GM19238 (cell line): Measurements from ENCODE around the gene JAK3.

Experiments used
- DNase-seq: peaks from one replicate; pipeline ENCODE4 v3.0.0; 2011; ENCODE audit warnings: low spot score; ENCODE audit not compliant: insufficient read length

Gene JAK3

GRCh38 chr19:17866312-17866963 lies 18.7 kb upstream of the JAK3 start:
- DNase-seq, result no peak

- DNase-seq, result no peak
Observed at GRCh38 chr19:17865364-17866311, 17.9 kb upstream of the JAK3 start.

GRCh38 chr19:17863520-17864182 lies 15.9 kb upstream of the JAK3 start:
- DNase-seq, result no peak

GRCh38 chr19:17862711-17863519 lies 15.1 kb upstream of the JAK3 start:
- no peak for DNase-seq

GRCh38 chr19:17861542-17862402 lies 14.0 kb upstream of the JAK3 start:
- no peak for DNase-seq

- no peak for DNase-seq
Observed at GRCh38 chr19:17860993-17861360, 13.2 kb upstream of the JAK3 start.

- no peak for DNase-seq
Observed at GRCh38 chr19:17860331-17860992, 12.7 kb upstream of the JAK3 start.

- DNase-seq, result peak; percentile 92
Observed at GRCh38 chr19:17859533-17860330, 11.9 kb upstream of the JAK3 start, which contains the start of gene RPL18A. TSS of gene RPL18A (plus strand) at chr19:17859910. CDS start at chr19:17859957, 47 bp downstream.

GRCh38 chr19:17855280-17856152 lies 7.7 kb upstream of the JAK3 start:
- DNase-seq, result peak; percentile 74

GRCh38 chr19:17854061-17854460 lies 6.3 kb upstream of the JAK3 start:
- no peak for DNase-seq

- DNase-seq, result no peak
Observed at GRCh38 chr19:17848595-17849292, 962 bp upstream of the JAK3 start.

- no peak for DNase-seq
Observed at GRCh38 chr19:17846146-17846545, 1.6 kb downstream of the JAK3 start.

GRCh38 chr19:17843908-17844490 lies 3.8 kb downstream of the JAK3 start:
- no peak for DNase-seq

GRCh38 chr19:17843292-17843827 lies 4.4 kb downstream of the JAK3 start:
- no peak for DNase-seq

- DNase-seq, result no peak
Observed at GRCh38 chr19:17842663-17843291, 5.0 kb downstream of the JAK3 start.
